ENCODE results near the gene SERPINA1.
"Not testable (repeated sequence)": the region's sequence is repeated elsewhere in the genome, so short reads cannot be mapped to it uniquely, and the experiment has no call there.

SERPINA1 gene

GRCh38 chr14:94346841-94347240 is 41.6 kb downstream of the SERPINA1 start:
- Histone ChIP-seq H3K79me2 (ENCODE audit: insufficient read depth, low read length) (no peaks in the 10 kb centered on the region), H3K27me3 (ENCODE audit: insufficient read depth, low read length, poor library complexity) (no peaks in the 10 kb centered on the region), H3K4me3 (ENCODE audit: low read depth in 1 of 2, low read length in 2 of 2) (no peak overlapping the region), H3K27ac (ENCODE audit: low read length) (no peak overlapping the region), H2AFZ (ENCODE audit: low read depth, low read length) (no peak overlapping the region), H3K4me1 (ENCODE audit: insufficient read depth, low read length) (no peaks in the 10 kb centered on the region), H3K9ac (ENCODE audit: low read depth, low read length) (no peak overlapping the region), H4K20me1 (ENCODE audit: insufficient read depth, low read length) (no peaks in the 10 kb centered on the region), H3K9me3 (ENCODE audit: insufficient read depth, low read length, severe bottlenecking) (no peaks in the 10 kb centered on the region), H3K4me2 (ENCODE audit: insufficient read depth, low read length) (no peak overlapping the region), H3K36me3 (ENCODE audit: insufficient read depth, low read length) (no peaks in the 10 kb centered on the region)
- no peak for DNase-seq
- no peak for ATAC-seq (ENCODE audit: insufficient read depth, low read depth)
- TF ChIP-seq EZH2 (IDR thresholded peaks at IDR 0.05; ENCODE audit: borderline replicate concordance, low read depth, low read length, severe bottlenecking) (no peak), CTCF (IDR thresholded peaks at IDR 0.05; ENCODE audit: borderline replicate concordance, extremely low read depth, low read length, poor library complexity, severe bottlenecking) (no peak)

- H3K9me3 ChIP-seq (ENCODE audit: insufficient read depth, low read length, severe bottlenecking); H3K4me3 ChIP-seq (ENCODE audit: low read depth in 1 of 2, low read length in 2 of 2); ATAC-seq (ENCODE audit: insufficient read depth, low read depth); H3K27ac ChIP-seq (ENCODE audit: low read length); DNase-seq; H3K79me2 ChIP-seq (ENCODE audit: insufficient read depth, low read length); H2AFZ ChIP-seq (ENCODE audit: low read depth, low read length); H4K20me1 ChIP-seq (ENCODE audit: insufficient read depth, low read length); H3K27me3 ChIP-seq (ENCODE audit: insufficient read depth, low read length, poor library complexity); H3K4me1 ChIP-seq (ENCODE audit: insufficient read depth, low read length); H3K4me2 ChIP-seq (ENCODE audit: insufficient read depth, low read length); H3K9ac ChIP-seq (ENCODE audit: low read depth, low read length); H3K36me3 ChIP-seq (ENCODE audit: insufficient read depth, low read length): not testable (repeated sequence)
These were observed 42.2 kb downstream of the SERPINA1 start for GRCh38 chr14:94346065-94346786.

- no peak overlapping the region for H3K27ac ChIP-seq (ENCODE audit: low read length)
- ATAC-seq (ENCODE audit: insufficient read depth, low read depth), result no peak
- no peaks in the 10 kb centered on the region for H3K27me3 ChIP-seq (ENCODE audit: insufficient read depth, low read length, poor library complexity)
- no peak for TF ChIP-seq CTCF (IDR thresholded peaks at IDR 0.05; ENCODE audit: borderline replicate concordance, extremely low read depth, low read length, poor library complexity, severe bottlenecking)
- no peak for TF ChIP-seq EZH2 (IDR thresholded peaks at IDR 0.05; ENCODE audit: borderline replicate concordance, low read depth, low read length, severe bottlenecking)
- no peaks in the 10 kb centered on the region for H4K20me1 ChIP-seq (ENCODE audit: insufficient read depth, low read length)
- no peak for DNase-seq
- no peaks in the 10 kb centered on the region for H3K79me2 ChIP-seq (ENCODE audit: insufficient read depth, low read length)
- no peak overlapping the region for H3K9ac ChIP-seq (ENCODE audit: low read depth, low read length)
- no peak overlapping the region for H3K4me3 ChIP-seq (ENCODE audit: low read depth in 1 of 2, low read length in 2 of 2)
- no peaks in the 10 kb centered on the region for H3K4me1 ChIP-seq (ENCODE audit: insufficient read depth, low read length)
- no peaks in the 10 kb centered on the region for H3K36me3 ChIP-seq (ENCODE audit: insufficient read depth, low read length)
- H3K4me2 ChIP-seq (ENCODE audit: insufficient read depth, low read length), result no peak overlapping the region
- no peak overlapping the region for H2AFZ ChIP-seq (ENCODE audit: low read depth, low read length)
- no peaks in the 10 kb centered on the region for H3K9me3 ChIP-seq (ENCODE audit: insufficient read depth, low read length, severe bottlenecking)
These were observed 42.9 kb downstream of the SERPINA1 start for GRCh38 chr14:94345344-94346064.

- Histone ChIP-seq H3K4me3 (ENCODE audit: low read depth in 1 of 2, low read length in 2 of 2) (no peak overlapping the region), H3K27ac (ENCODE audit: low read length) (no peak overlapping the region), H3K4me2 (ENCODE audit: insufficient read depth, low read length) (no peak overlapping the region), H2AFZ (ENCODE audit: low read depth, low read length) (no peak overlapping the region), H3K9ac (ENCODE audit: low read depth, low read length) (no peak overlapping the region), H3K9me3 (ENCODE audit: insufficient read depth, low read length, severe bottlenecking) (no peaks in the 10 kb centered on the region), H3K36me3 (ENCODE audit: insufficient read depth, low read length) (no peaks in the 10 kb centered on the region), H3K79me2 (ENCODE audit: insufficient read depth, low read length) (no peaks in the 10 kb centered on the region), H3K27me3 (ENCODE audit: insufficient read depth, low read length, poor library complexity) (no peaks in the 10 kb centered on the region), H3K4me1 (ENCODE audit: insufficient read depth, low read length) (no peaks in the 10 kb centered on the region), H4K20me1 (ENCODE audit: insufficient read depth, low read length) (no peaks in the 10 kb centered on the region)
- TF ChIP-seq EZH2 (IDR thresholded peaks at IDR 0.05; ENCODE audit: borderline replicate concordance, low read depth, low read length, severe bottlenecking), result no peak
- no peak for TF ChIP-seq CTCF (IDR thresholded peaks at IDR 0.05; ENCODE audit: borderline replicate concordance, extremely low read depth, low read length, poor library complexity, severe bottlenecking)
- DNase-seq (no peak), ATAC-seq (ENCODE audit: insufficient read depth, low read depth) (no peak)
These were observed 44.0 kb downstream of the SERPINA1 start for GRCh38 chr14:94344389-94344788.

Data from DND-41 (cell line).